HG03571 (cell line): Measurements from ENCODE around the gene PAIP2.
A peak's percentile ranks its signal among the peaks of the same experiment; 100 is the strongest.
"Not testable (repeated sequence)": the region's sequence is repeated elsewhere in the genome, so short reads cannot be mapped to it uniquely, and the experiment has no call there.

Experiments used
- ATAC-seq: cut with Tn5 transposase; IDR thresholded peaks from one replicate; pipeline ENCODE4 v1.9.1; 2021; ENCODE audit not compliant: unreplicated experiment

PAIP2 gene

DNA sequence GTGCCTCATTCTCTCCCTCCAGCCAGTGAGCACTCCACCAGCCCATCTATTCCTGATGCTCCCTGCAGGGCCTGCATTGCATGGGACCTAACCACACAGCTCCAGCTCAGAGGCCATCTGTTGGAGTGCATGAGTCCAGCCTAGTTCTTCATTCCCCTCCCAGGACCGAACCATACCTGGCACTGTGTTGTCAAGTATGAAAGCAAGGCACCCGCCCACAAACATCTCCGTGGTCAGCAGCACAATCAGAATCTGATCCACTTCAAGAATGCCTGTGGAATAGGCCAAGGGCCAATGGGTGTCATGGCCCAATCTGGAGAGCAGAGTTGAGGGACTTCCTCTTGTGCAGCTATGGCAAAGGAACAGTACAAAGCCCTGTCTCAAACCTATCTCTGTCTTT is 35.6 kb downstream of the PAIP2 start:
- no peak for ATAC-seq

DNA sequence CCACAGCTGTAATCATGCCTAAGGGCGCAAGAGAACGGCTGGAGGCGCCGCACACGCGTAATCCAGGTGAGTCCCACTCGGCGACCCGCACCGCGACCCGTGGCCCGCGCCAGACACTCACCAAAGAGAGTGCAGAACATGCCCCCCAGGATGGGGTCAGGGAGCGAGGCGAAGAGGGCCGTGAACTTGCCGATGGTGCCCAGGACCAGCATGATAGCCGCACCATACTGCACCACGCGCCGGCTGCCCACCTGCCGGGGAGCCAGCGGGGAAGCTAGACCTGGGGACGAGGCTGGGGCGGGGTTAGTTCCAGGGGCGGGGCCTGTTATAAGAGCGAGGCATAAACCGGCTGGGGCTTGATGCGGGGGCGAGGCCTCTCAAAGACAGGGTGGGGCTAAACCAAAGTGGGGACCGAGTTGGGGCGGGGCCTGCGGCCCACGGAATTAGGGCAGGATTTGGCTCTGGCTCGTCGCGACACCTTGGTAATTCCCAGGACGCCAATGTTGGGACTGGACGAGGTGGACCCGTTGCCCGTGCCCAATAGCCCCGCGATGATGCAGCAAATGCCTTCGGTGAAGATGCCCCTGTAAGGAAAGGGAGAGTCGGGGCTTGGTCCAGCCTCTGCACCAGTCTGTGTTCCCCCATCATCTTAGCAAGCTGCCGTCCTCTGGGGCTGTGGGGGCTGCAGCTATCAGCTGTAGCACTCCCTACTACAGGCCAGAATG is 36.6 kb downstream of the PAIP2 start:
- ATAC-seq = no peak

- ATAC-seq = no peak
These were observed 37.3 kb downstream of the PAIP2 start for GRCh38 chr5:139378941-139379361.

- no peak for ATAC-seq
These were observed 38.2 kb downstream of the PAIP2 start for GRCh38 chr5:139379626-139380449.

- no peak for ATAC-seq
These were observed 40.4 kb downstream of the PAIP2 start for GRCh38 chr5:139381837-139382761.

GRCh38 chr5:139382807-139383206 is 41.2 kb downstream of the PAIP2 start:
- ATAC-seq = no peak

- no peak for ATAC-seq
These were observed 41.8 kb downstream of the PAIP2 start, which contains the start of gene SLC23A1 for GRCh38 chr5:139383275-139383992. Gene SLC23A1 (minus strand): TSS chr5:139383297. CDS start chr5:139383253, 44 bp downstream.

DNA sequence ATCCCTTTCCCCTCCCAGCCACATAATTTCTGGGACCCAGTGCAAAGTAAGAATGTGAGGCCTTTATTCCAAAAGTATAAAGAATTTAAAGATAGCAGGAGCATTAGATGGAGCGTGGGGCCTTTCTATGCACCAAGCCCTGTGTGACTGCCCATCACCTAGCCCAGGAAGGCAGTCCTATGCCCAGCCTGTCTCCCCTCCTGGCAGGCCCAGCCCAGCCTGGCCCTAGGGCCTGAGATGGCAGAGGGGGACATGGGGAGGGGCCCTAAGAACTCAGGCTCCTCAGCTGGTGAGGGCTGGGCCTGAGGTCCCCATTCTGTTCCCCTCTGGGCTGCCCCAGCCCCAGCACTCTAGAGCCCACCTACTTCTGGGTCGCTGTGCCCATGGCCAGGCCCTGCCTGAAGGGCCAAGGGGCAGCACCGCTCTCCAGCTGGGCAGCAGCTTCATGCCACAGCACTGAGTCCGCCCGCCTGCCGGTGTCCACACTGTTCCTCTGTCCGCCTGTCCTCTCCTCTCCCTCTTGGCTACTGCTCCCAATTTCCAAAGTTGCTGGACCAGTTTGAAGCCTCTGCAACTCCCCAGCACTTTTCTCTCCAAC is 42.4 kb downstream of the PAIP2 start:
- ATAC-seq = no peak

DNA sequence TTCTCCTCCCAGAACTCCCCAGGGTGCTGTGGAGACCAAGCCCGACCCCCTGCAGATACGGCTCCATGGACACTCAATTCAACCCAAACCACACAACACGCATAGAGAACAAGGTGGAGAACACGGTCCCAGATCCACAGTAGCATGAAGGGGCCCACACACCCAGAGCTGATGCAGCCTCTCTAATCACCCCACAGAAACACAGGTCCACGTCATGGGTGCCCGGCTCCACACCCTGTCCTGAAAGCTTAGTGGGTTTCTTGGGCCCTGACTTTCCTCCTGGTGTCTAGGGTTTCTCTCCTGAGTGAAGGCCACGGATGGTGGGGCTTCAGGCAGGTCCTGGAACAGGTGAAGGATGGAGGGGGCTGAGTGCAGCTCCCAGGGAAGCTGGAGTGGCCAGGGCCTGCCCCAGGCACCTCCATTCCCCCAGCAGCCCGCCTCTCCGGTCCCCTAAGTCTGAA is 43.0 kb downstream of the PAIP2 start:
- ATAC-seq = no peak

DNA sequence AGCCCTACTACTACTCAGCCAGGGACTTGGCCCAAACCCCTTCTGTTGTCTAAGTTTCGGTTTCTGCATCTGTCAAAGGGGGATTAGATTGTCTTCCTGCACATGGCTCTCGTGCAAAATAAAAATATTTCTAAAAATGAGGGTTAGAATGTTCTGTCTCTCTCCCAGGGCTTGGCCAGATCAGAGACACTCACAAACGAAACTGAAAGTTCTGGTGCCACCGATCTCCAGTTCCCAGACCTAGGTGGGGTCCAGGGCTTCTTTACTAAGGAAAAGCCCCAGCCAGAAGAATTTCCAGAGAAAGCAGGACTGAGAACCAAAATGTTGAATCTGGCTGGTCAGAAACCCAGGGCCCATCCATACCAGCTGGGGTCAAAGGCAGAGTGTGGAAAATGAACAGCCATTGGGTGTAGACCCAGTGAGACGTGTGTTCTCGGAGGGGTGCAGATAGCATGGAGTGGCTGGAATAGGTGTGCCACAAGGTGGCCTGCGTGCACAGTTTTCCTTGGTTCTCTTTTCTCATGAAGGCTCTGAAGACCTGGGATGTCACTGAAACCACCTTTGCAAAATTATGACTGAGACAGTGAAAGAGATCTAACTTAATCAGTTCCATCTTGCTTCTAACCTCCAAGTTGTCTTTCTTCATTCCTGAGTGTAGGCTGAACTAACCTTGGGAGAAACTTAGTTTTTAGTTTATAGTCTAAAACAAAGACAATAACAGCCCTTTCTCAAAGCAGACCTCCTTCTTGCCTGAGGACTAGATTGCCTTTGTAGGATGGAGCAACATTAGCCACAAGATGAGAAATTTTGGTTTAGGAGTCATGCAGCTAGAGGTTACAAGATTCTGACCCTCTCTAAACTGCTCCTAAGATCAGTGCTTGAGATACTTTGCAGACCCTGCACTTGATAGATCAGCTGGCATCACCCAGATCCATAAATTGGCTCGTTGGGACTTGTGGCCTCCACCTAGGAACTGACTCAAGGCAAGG is 43.7 kb downstream of the PAIP2 start:
- ATAC-seq = no peak

- ATAC-seq = no peak
These were observed 44.4 kb downstream of the PAIP2 start for GRCh38 chr5:139386050-139386438.

- ATAC-seq = not testable (repeated sequence)
These were observed 45.3 kb downstream of the PAIP2 start for GRCh38 chr5:139386956-139387355.

DNA sequence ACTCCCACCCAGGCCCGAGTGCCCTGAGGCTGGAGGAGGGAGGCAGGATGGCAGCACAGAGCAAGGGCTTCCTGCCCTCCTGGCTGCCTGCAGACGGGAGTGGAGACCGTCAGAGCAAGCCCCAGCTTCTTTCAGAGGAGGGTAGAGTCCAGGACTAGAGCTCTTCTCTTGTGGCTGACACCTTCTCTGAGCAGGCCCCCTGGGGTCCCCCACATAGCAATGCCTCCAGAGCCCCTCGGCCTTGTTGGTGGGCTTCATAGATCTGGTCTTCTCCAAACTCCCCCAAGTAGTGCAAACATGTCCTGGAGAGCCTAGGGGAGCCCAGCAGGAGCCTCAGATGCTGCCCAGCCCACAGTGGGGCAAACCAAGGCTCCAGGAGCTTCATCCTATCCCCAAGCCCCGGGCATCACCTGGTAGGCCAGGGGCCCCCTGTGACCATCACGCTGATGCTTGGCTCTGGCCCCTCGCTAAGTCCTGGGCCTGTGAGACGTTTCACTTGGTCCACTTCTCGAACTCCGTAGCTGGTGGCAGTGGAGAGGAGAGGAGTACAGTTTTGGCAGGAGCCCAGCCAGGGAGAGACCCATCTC is 46.0 kb downstream of the PAIP2 start:
- no peak for ATAC-seq

GRCh38 chr5:139388198-139388821 is 46.7 kb downstream of the PAIP2 start:
- ATAC-seq = no peak

DNA sequence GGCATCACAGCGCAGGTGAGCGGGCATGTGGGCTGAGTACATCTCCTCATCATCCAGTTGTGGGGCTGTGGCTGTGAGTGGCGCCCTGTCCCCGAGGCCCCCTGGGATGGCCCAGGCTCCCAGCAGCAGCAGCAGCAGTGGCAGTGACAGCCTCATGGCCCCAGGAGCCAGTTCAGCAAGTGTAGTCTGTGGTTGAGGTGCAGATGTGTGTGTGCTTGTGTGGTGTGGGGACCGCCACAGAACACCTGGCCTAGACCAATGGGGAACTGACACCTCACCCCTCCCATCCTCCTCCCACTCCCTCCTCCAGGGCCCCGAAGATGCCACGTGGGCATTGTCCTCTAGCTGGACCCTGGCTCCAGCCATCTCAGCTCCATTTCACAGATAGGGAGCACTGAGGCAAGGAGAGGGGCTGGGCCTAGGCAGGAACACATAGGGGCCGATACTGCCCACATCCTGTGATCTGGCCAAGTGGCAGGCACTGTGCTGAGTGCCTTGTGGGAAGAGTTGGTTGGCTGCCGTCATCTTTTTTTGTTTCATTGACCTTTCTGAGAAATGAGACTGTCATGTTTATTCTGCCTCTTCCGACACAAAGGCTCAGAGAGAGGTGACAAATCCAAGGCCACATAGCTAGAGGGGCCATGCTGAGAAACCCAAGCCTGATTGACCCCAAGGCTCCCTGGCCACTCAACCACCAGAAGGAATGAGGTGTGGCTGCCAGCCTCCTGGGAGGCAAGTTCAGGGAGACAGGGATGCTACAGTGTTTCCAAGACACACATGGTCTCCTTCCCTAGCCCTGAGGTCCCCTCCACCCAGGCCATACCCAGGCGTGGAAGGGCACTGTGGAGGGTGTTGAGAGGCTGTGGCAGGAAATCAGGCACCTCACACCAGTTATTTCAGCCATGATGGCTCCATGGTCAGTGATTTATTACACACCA is 48.3 kb downstream of the PAIP2 start, which contains the start of gene MZB1:
Gene MZB1, minus strand, starts transcription at position 213 of the 938 bp plus-strand sequence. Its CDS starts 57 bp downstream, at position 156.
- peak; percentile 39 for ATAC-seq

DNA sequence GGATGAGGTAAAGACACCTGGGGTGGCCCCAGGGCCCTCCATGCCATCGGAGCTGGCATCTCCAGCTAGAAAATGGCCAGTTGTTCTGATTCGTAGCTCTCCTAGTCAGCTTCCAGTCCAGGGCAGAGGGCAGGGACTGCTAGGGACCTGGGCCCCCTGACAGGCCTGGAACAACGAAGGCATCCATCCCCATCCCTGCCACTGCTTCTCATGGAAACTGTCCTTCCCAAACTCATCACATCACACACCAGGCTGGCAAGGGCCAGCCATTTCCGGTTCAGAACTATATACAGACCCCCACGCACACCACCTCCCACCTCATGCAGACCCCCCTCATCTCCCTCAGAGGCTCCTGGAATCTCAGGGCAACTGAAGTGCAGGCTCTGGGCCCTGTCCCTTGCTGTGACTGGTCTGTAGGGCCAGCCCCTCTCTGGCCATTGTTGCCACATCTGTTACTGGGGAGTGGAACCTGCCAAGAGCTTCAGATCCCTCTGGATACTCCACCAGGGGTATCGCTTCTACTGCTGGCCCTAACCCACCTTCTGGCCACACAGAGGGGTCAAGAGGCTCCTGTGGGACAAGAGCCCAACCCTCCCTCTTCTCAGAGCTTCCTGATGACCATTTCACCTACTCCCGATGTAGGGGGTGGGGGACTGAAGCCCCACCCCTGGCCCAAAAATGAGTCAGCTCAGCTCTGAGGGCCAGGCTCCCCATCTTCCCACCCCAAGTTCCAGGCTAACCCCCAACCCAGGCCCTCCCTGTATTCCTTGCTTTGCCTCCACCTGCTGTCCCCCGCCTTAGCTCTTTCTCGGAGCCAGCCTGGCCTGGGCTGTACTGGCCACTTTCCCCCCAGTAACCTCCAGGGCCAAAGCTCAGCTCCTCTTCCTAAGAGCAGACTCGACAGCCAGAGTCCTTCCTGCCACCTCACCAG is 49.2 kb downstream of the PAIP2 start:
- ATAC-seq = no peak
